ENCODE results near the gene DAZ1. TPM values are rescaled to one million over a fixed set of nuclear protein-coding genes. Genes with fewer than 3 reads are reported as not detected.
"Not testable (repeated sequence)": the region's sequence is repeated elsewhere in the genome, so short reads cannot be mapped to it uniquely, and the experiment has no call there.

DAZ1 gene, protein sequence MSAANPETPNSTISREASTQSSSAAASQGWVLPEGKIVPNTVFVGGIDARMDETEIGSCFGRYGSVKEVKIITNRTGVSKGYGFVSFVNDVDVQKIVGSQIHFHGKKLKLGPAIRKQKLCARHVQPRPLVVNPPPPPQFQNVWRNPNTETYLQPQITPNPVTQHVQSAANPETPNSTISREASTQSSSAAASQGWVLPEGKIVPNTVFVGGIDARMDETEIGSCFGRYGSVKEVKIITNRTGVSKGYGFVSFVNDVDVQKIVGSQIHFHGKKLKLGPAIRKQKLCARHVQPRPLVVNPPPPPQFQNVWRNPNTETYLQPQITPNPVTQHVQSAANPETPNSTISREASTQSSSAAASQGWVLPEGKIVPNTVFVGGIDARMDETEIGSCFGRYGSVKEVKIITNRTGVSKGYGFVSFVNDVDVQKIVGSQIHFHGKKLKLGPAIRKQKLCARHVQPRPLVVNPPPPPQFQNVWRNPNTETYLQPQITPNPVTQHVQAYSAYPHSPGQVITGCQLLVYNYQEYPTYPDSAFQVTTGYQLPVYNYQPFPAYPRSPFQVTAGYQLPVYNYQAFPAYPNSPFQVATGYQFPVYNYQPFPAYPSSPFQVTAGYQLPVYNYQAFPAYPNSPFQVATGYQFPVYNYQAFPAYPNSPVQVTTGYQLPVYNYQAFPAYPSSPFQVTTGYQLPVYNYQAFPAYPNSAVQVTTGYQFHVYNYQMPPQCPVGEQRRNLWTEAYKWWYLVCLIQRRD
- total RNA-seq = not detected
- polyA plus RNA-seq (ENCODE audit: insufficient read length in 2 of 2) = under 1 TPM in 1 of 2 donors, not detected in 1; 0.30 TPM
- long read RNA-seq, donor 1 = 0 reads
- long read RNA-seq, donor 2 = 0 reads
- long read RNA-seq, donor 3 = 0 reads
- long read RNA-seq, donor 4 = 0 reads

- DNase-seq (ENCODE audit: low read depth in 4 of 6, low spot score in 6 of 6); H3K36me3 ChIP-seq (ENCODE audit: control insufficient read depth, insufficient read depth, low read length); H3K4me3 ChIP-seq (ENCODE audit: low read depth, low read length); H3K27me3 ChIP-seq (ENCODE audit: control insufficient read depth, insufficient read depth, low read length); H3K27ac ChIP-seq (ENCODE audit: low read depth, low read length); H3K9me3 ChIP-seq (ENCODE audit: control insufficient read depth, insufficient read depth, low read length); H3K4me1 ChIP-seq (ENCODE audit: control insufficient read depth, insufficient read depth, low read length): not testable (repeated sequence)
- WGBS (ENCODE audit: insufficient coverage) = no CpG with 5 or more reads among the region's 23 CpGs
Measured at GRCh38 chrY:23198908-23199307, at the start of gene DAZ1. TSS of gene DAZ1 (minus strand) at chrY:23199008. CDS start at chrY:23198800, 208 bp downstream.

- H3K9me3 ChIP-seq (ENCODE audit: control insufficient read depth, insufficient read depth, low read length); H3K4me1 ChIP-seq (ENCODE audit: control insufficient read depth, insufficient read depth, low read length); H3K27ac ChIP-seq (ENCODE audit: low read depth, low read length); H3K36me3 ChIP-seq (ENCODE audit: control insufficient read depth, insufficient read depth, low read length); H3K4me3 ChIP-seq (ENCODE audit: low read depth, low read length); DNase-seq (ENCODE audit: low read depth in 4 of 6, low spot score in 6 of 6); H3K27me3 ChIP-seq (ENCODE audit: control insufficient read depth, insufficient read depth, low read length): not testable (repeated sequence)
- WGBS (ENCODE audit: insufficient coverage) = no CpG with 5 or more reads among the region's 23 CpGs
Measured at GRCh38 chrY:23219233-23219632, 20.4 kb upstream of the DAZ1 start, which contains the start of gene DAZ2. TSS of gene DAZ2 (plus strand) at chrY:23219533. CDS start at chrY:23219741, 208 bp downstream.

DNA sequence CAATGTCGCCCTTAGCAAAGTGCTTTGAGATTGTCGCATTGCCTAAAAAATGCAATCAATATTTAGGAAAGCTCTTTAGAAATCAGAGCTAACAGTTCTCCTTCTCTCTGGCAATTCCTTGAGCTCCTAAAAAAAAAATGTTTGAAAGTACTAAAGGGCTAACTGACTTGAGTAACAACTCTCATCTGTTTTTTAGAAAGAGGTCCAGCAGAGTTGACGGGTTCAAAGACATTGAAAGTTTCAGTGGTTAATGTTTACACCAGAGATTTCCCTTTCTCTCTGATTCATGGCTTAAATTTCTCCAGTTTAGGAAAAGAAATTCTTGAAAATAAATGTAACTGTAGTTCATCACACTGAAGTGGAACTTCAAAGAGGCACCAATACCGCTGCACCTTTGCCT, 11.9 kb upstream of the DAZ1 start:
- no CpG with 5 or more reads among the region's 4 CpGs for WGBS (ENCODE audit: insufficient coverage)
- DNase-seq (ENCODE audit: low read depth in 4 of 6, low spot score in 6 of 6); H3K9me3 ChIP-seq (ENCODE audit: control insufficient read depth, insufficient read depth, low read length); H3K4me1 ChIP-seq (ENCODE audit: control insufficient read depth, insufficient read depth, low read length); H3K36me3 ChIP-seq (ENCODE audit: control insufficient read depth, insufficient read depth, low read length); H3K27ac ChIP-seq (ENCODE audit: low read depth, low read length); H3K4me3 ChIP-seq (ENCODE audit: low read depth, low read length); H3K27me3 ChIP-seq (ENCODE audit: control insufficient read depth, insufficient read depth, low read length): not testable (repeated sequence)

DNA sequence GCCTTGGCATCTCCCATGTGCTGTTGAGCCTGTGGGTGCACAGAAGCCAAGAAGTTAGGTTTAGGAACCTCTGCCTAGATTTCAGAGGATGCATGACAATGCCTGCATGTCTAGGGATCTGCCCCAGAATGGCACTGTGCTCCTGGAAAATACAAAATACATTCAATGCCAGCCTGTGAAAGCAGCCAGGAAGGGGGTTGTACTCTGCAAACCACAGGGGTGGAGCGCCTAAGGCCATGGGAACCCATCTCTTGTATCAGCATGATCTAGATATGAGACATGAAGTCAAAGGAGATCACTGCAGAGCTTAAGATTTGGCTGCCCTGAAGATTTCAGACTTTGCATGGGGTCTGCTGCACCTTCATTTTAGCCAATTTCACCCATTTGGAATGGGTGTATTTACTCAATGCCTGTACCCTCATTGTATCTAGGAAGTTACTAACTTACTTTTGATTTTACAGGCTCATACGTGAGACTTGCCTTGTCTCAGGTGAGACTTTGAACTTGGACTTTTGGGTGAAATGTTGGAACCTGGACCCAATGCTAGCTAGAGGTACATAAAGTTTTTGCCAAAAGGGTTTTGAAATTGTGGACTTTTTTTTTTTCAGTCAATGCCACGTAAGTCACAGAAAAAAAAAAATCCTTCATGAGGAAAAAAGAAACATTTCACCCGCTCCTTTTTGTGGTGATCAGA, 11.1 kb upstream of the DAZ1 start:
- not testable (repeated sequence) for H3K27me3 ChIP-seq (ENCODE audit: control insufficient read depth, insufficient read depth, low read length); H3K9me3 ChIP-seq (ENCODE audit: control insufficient read depth, insufficient read depth, low read length); H3K36me3 ChIP-seq (ENCODE audit: control insufficient read depth, insufficient read depth, low read length); H3K4me3 ChIP-seq (ENCODE audit: low read depth, low read length); DNase-seq (ENCODE audit: low read depth in 4 of 6, low spot score in 6 of 6); H3K27ac ChIP-seq (ENCODE audit: low read depth, low read length); H3K4me1 ChIP-seq (ENCODE audit: control insufficient read depth, insufficient read depth, low read length)
- WGBS (ENCODE audit: insufficient coverage) = no CpG with 5 or more reads among the region's 4 CpGs

GRCh38 chrY:23207455-23207854, 8.6 kb upstream of the DAZ1 start:
- not testable (repeated sequence) for DNase-seq (ENCODE audit: low read depth in 4 of 6, low spot score in 6 of 6); H3K4me1 ChIP-seq (ENCODE audit: control insufficient read depth, insufficient read depth, low read length); H3K27me3 ChIP-seq (ENCODE audit: control insufficient read depth, insufficient read depth, low read length); H3K36me3 ChIP-seq (ENCODE audit: control insufficient read depth, insufficient read depth, low read length); H3K9me3 ChIP-seq (ENCODE audit: control insufficient read depth, insufficient read depth, low read length); H3K4me3 ChIP-seq (ENCODE audit: low read depth, low read length); H3K27ac ChIP-seq (ENCODE audit: low read depth, low read length)
- WGBS (ENCODE audit: insufficient coverage) = no CpG with 5 or more reads among the region's 4 CpGs

Other genes with a start within 250 kb of the DAZ1 start
- gene BPY2, start 214.7 kb downstream of the DAZ1 start, total RNA-seq = not detected
- gene BPY2, start 214.7 kb downstream of the DAZ1 start, polyA plus RNA-seq (ENCODE audit: insufficient read length in 2 of 2) = not detected
- gene DAZ2, start 20.5 kb upstream of the DAZ1 start, total RNA-seq = not detected
- gene DAZ2, start 20.5 kb upstream of the DAZ1 start, polyA plus RNA-seq (ENCODE audit: insufficient read length in 2 of 2) = not detected

Measured in spinal cord (tissue), 10 donors.